ENCODE data around the gene MORC4. TPM values are rescaled to one million over a fixed set of nuclear protein-coding genes. Genes with fewer than 3 reads are reported as not detected.

Gene MORC4
- total and polyA plus RNA-seq, 2 donors = 5.8 to 6.5 TPM

GRCh38 chrX:106897259-106897658 lies 102.8 kb downstream of the MORC4 start:
- H3K4me3 ChIP-seq (ENCODE audit: low read length in 2 of 2) = no peak overlapping the region
- WGBS = 92% methylated on average over 6 of the region's 6 CpGs
- no peaks in the 10 kb centered on the region for H3K36me3 ChIP-seq (ENCODE audit: control insufficient read depth in 2 of 2, insufficient read depth in 2 of 2, low read length in 1 of 2)
- H3K4me1 ChIP-seq (ENCODE audit: control insufficient read depth in 2 of 2, insufficient read depth in 2 of 2, low read length in 2 of 2) = no peaks in the 10 kb centered on the region
- H3K9me3 ChIP-seq (ENCODE audit: control insufficient read depth in 2 of 2, insufficient read depth in 1 of 2, low read length in 1 of 2) = no peaks in the 10 kb centered on the region
- H3K27me3 ChIP-seq (ENCODE audit: control insufficient read depth in 2 of 2, insufficient read depth in 1 of 2, low read length in 1 of 2) = no peaks in the 10 kb centered on the region
- no peak for DNase-seq (ENCODE audit: low read depth in 6 of 9, low spot score in 9 of 9)
- H3K27ac ChIP-seq (ENCODE audit: low read depth in 1 of 2, low read length in 1 of 2) = no peak overlapping the region

- DNase-seq (ENCODE audit: low read depth in 6 of 9, low spot score in 9 of 9) = no peak
- no peaks in the 10 kb centered on the region for H3K27me3 ChIP-seq (ENCODE audit: control insufficient read depth in 2 of 2, insufficient read depth in 1 of 2, low read length in 1 of 2)
- no peak overlapping the region for H3K27ac ChIP-seq (ENCODE audit: low read depth in 1 of 2, low read length in 1 of 2)
- no peaks in the 10 kb centered on the region for H3K36me3 ChIP-seq (ENCODE audit: control insufficient read depth in 2 of 2, insufficient read depth in 2 of 2, low read length in 1 of 2)
- H3K9me3 ChIP-seq (ENCODE audit: control insufficient read depth in 2 of 2, insufficient read depth in 1 of 2, low read length in 1 of 2) = no peaks in the 10 kb centered on the region
- WGBS = 73% methylated on average over 3 of the region's 3 CpGs
- no peaks in the 10 kb centered on the region for H3K4me1 ChIP-seq (ENCODE audit: control insufficient read depth in 2 of 2, insufficient read depth in 2 of 2, low read length in 2 of 2)
- H3K4me3 ChIP-seq (ENCODE audit: low read length in 2 of 2) = no peak overlapping the region
These were observed 105.0 kb downstream of the MORC4 start for GRCh38 chrX:106894978-106895452.

GRCh38 chrX:106894392-106894909 lies 105.6 kb downstream of the MORC4 start:
- DNase-seq (ENCODE audit: low read depth in 6 of 9, low spot score in 9 of 9) = peak in 3 of 9 donors; percentile 4 to 46 (median 45)
- no peaks in the 10 kb centered on the region for H3K27me3 ChIP-seq (ENCODE audit: control insufficient read depth in 2 of 2, insufficient read depth in 1 of 2, low read length in 1 of 2)
- H3K27ac ChIP-seq (ENCODE audit: low read depth in 1 of 2, low read length in 1 of 2) = no peak overlapping the region

GRCh38 chrX:106891762-106892460 lies 108.1 kb downstream of the MORC4 start:
- no peaks in the 10 kb centered on the region for H3K27me3 ChIP-seq (ENCODE audit: control insufficient read depth in 2 of 2, insufficient read depth in 1 of 2, low read length in 1 of 2)
- no peak for DNase-seq (ENCODE audit: low read depth in 6 of 9, low spot score in 9 of 9)

More at GRCh38 chrX:106894392-106894909, 105.6 kb downstream of the MORC4 start:
- WGBS = 44% methylated on average over 6 of the region's 6 CpGs
- Histone ChIP-seq H3K4me3 (ENCODE audit: low read length in 2 of 2) (no peak overlapping the region), H3K36me3 (ENCODE audit: control insufficient read depth in 2 of 2, insufficient read depth in 2 of 2, low read length in 1 of 2) (no peaks in the 10 kb centered on the region), H3K4me1 (ENCODE audit: control insufficient read depth in 2 of 2, insufficient read depth in 2 of 2, low read length in 2 of 2) (no peaks in the 10 kb centered on the region), H3K9me3 (ENCODE audit: control insufficient read depth in 2 of 2, insufficient read depth in 1 of 2, low read length in 1 of 2) (no peaks in the 10 kb centered on the region)

More at GRCh38 chrX:106891762-106892460, 108.1 kb downstream of the MORC4 start:
- no peaks in the 10 kb centered on the region for H3K4me1 ChIP-seq (ENCODE audit: control insufficient read depth in 2 of 2, insufficient read depth in 2 of 2, low read length in 2 of 2)
- WGBS = 88% methylated on average over 7 of the region's 7 CpGs
- H3K36me3 ChIP-seq (ENCODE audit: control insufficient read depth in 2 of 2, insufficient read depth in 2 of 2, low read length in 1 of 2) = no peaks in the 10 kb centered on the region
- H3K27ac ChIP-seq (ENCODE audit: low read depth in 1 of 2, low read length in 1 of 2) = no peak overlapping the region
- no peaks in the 10 kb centered on the region for H3K9me3 ChIP-seq (ENCODE audit: control insufficient read depth in 2 of 2, insufficient read depth in 1 of 2, low read length in 1 of 2)
- H3K4me3 ChIP-seq (ENCODE audit: low read length in 2 of 2) = no peak overlapping the region

Other genes with a start within 250 kb of the MORC4 start
- 1.5 TPM for gene TBC1D8B, start 197.5 kb downstream of the MORC4 start, total RNA-seq
- gene TBC1D8B, start 197.5 kb downstream of the MORC4 start, polyA plus RNA-seq = 1.9 TPM
- not detected for gene RIPPLY1, start 96.9 kb downstream of the MORC4 start, total RNA-seq
- gene RIPPLY1, start 96.9 kb downstream of the MORC4 start, polyA plus RNA-seq = 0.05 TPM
- under 0.01 TPM for gene CLDN2, start 79.8 kb downstream of the MORC4 start, total RNA-seq
- 0.05 TPM for gene CLDN2, start 79.8 kb downstream of the MORC4 start, polyA plus RNA-seq
- gene RBM41, start 118.6 kb upstream of the MORC4 start, total RNA-seq = 12.4 TPM
- gene RBM41, start 118.6 kb upstream of the MORC4 start, polyA plus RNA-seq = 5.4 TPM
- 6.1 TPM for gene NUP62CL, start 206.2 kb upstream of the MORC4 start, total RNA-seq
- gene NUP62CL, start 206.2 kb upstream of the MORC4 start, polyA plus RNA-seq = 3.0 TPM
- gene DNAAF6, start 206.4 kb upstream of the MORC4 start, total RNA-seq = 0.05 TPM
- gene DNAAF6, start 206.4 kb upstream of the MORC4 start, polyA plus RNA-seq = 0.09 TPM

Measured in thymus (tissue), 11 donors.